ENCODE measurements around the gene SDHAF1.
"Not testable (repeated sequence)": the region's sequence is repeated elsewhere in the genome, so short reads cannot be mapped to it uniquely, and the experiment has no call there.

Gene SDHAF1

GRCh38 chr19:35995048-35995993 is at the start of gene SDHAF1:
Gene SDHAF1 (plus strand): TSS chr19:35995188. CDS start chr19:35995275, 87 bp downstream.
- peak; percentile 94 for DNase-seq

- no peak for DNase-seq
Measured at GRCh38 chr19:35946203-35946602, 48.8 kb upstream of the SDHAF1 start.

DNA sequence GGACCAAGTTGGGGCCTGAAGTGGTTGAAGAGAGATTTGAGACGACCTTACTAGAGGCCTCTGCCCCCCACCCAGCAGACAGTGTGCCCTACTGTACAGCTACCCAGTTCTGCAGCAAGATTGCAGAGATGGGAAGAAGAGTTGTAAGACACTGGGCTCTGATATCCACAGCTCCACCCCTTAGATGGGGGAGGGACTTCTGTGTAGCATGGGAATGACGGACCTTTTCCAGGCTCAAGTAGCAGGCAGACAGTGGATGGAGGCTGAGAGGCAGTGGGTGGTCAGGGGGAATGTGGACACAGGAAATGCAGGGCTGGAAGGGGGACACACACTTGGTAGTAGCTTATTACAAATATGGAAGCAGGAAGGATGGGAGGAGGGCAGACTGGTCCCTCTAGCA is 45.9 kb upstream of the SDHAF1 start:
- no peak for DNase-seq

- DNase-seq: no peak
Measured at GRCh38 chr19:35955881-35956634, 38.9 kb upstream of the SDHAF1 start.

GRCh38 chr19:35957411-35957810 is 37.6 kb upstream of the SDHAF1 start:
- DNase-seq: not testable (repeated sequence)

- DNase-seq: no peak
Measured at GRCh38 chr19:35958660-35959039, 36.3 kb upstream of the SDHAF1 start.

DNA sequence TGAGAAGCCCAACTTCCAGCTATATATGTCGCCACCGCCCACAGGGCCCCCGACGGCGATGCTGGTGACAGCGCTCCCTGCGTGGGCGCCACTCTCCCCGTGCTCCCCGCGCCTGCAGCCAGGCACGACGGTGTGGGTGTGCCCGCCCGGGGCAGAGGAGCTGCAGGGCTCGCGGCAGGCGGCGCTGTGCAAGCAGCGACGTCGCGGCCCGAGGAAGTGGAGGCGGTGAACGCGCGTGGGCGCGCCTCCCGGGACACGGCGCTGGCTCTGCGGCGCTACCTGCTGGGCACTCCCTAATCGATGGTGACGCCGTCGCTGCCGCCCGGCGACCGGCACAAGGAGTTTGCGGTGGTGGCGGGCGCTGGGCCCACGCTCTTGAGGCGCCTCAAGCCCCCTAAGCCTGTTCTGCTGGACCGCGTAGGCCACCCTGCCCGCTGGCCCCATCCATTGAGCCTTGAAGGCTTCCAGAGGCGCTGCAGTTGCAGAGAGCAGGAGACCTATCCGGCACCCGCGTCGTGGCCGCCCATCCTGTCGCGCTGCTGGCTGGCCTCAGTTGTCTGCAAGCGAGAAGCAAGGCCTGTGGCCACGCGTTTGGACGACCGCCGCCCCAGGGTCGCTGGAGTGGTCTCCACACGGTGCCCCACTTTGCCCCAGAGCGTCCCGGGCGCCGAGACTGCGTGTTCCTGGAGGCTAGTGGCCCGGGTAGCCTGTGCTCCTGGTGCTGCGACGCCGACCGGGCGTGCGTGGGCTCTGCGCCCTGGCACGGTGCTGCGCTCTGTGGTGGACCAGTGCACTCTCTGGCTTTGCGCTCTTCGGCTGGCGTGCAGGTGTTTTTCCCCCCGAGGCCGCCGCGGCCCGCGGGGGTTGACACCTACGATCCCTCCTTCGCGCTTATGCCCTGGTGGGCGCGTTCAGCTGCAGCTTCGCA is 35.7 kb upstream of the SDHAF1 start:
- DNase-seq: no peak

DNA sequence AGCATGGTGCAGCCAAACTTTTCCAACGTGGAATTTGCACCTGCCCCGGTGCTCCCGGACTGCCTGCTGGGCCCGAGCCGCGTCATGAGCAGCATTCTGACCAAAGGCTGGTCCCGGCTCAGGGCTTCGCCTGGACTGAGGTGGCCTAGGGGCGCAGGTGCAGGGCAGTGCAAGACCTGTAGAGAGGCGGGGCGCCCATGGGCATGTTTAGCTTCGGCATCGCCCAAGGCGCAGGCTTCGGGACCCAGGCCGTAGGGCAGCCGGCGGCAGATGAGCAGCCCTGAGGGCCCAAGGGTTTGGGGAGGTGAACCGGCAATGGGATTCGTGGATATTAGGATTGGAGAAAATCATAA is 35.0 kb upstream of the SDHAF1 start:
- no peak for DNase-seq

DNA sequence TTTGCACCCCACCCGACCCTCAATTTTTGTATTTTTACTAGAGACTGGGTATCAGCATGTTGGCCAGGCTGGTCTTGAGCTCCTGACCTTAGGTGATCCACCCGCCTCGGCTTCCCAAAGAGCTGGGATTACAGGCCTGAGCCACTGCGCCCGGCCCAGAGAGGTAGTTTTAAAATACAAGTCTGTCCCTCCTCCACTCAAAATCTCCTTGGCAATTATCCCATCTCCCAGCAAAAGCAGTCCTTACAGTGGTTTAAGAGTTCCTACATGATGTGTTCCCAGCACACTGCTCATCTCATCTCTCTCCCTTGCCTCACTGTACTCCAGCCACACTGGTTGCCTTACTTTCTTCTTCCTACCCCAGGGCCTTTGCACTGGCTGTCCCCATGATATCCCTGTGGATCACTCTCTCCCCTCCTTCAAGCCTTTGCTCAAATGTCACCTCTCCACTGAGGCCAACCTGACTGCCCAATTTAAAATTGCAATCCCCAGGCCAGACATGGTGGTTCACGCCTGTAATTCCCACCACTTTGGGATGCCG is 34.5 kb upstream of the SDHAF1 start:
- DNase-seq: no peak

DNA sequence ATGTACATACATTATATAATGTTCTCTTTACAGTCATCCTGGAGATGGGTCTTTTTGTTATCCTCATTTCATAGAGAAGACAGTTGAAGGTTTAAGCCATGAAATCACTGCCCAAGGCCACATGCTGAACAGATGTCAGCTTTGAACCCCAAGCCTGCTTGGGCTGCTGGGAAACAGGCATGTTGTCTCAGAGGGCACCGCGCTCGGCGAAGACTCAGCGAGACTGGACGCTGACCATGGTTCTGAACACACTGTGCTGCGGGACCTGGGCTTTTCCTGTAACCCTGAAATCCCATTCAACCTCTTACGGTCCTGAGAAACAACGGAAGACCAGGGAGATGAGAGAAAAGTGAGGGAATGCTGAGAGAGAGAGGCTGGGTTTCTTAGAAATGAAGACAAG is 31.5 kb upstream of the SDHAF1 start:
- peak; percentile 80 for DNase-seq

DNA sequence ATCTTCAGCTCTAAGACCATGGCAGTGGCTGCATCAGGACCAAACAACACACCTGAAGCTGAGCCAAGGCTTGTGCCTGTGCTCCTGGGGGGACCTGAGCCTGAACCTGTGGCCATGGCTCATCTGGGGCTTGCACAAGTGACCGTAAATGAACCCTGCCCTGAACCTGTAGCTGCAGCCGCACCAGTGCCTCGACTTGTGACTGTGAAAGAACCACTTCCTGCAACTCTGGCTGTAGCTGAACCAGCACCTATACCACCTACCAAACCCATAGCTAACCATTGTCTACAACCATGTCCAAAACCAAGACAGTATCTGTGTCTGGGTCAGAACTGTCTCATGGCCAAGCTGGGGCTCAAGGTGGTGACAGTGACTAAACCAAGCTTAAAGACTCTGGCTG is 28.2 kb upstream of the SDHAF1 start:
- DNase-seq: no peak

GRCh38 chr19:35973487-35973886 is 21.5 kb upstream of the SDHAF1 start:
- no peak for DNase-seq

- no peak for DNase-seq
Measured at GRCh38 chr19:35975608-35976214, 19.3 kb upstream of the SDHAF1 start.

DNA sequence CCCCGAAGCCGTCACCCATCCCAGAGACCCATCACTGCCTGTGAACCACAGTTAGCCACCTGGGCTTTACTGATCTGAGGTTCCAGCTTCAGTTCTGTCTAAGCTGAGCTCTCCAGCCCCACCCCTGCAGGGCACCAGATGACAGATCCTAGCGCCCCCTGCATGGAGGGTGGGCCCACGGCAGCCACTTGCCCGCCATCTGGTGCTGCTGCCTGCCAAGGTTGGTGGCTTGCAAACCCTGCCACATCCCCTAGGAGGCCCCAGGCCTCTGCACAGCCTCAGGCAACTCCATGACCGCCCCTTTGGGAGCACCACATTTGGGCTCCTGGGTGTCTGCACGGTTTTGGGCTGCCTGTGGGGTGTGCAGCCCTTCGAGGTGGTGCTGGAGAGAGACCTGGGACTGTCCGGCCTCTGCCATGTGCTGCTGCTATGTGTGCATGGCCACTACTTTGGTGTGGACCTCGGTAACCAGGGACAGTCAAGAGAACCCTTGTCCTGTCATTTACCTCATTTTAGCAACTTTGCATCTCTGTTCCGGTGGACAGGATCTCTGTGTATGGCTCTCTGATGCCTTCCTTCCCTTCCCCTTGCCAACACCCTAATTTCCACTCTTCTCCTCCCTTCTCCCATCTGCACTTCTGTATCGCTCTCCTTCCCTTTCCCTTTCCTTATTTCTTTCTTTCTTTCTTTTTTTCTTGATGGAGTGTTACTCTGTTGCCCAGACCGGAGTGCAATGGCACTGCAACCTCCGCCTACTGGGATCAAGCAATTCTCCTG is 17.4 kb upstream of the SDHAF1 start:
- DNase-seq: no peak

DNA sequence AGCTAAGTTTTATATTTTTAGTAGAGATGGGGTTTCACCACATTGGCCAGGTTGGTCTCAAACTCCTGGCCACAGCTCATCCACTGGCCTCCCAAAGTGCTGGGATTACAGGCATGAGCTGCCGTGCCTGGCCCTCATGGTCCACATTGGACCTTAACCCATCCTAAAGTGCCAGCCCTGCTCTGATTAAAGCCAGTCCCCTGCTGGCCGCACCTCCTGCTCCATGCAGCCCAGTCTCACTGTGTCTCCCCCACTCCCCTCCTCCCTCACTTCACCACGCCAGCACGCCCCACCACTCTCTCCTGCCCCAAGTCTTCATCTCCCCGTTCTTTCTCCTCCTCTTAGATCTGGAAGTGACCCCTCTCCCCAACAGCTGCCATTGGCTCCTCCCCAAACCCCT is 16.7 kb upstream of the SDHAF1 start:
- no peak for DNase-seq

DNA sequence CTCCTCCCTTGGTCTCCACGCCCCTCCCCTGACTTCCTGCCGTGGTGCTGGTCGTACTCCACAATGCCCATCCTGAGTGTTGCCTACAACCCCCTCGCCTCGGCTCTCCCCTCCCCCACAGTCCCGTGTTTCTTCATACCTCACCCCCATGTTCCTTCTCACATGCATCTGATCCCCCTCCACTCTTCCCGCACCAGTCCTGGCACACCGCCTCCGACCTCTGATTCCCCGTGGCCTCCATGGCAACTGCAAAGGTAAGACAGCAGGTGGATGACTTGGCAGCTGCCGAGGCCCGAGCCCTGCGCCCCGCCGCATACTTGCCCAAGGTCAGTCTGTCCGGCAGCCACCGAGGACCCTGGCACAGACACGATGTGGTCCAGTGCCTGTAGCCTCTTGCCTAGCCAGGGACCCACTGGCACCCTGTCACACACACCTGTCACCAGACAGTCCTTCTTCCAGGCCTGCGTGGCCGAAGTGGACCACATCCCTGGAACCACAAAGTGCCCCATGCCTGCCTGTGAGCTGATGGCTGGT is 16.1 kb upstream of the SDHAF1 start:
- DNase-seq: no peak

- DNase-seq: not testable (repeated sequence)
Measured at GRCh38 chr19:35980997-35981396, 14.0 kb upstream of the SDHAF1 start.

DNA sequence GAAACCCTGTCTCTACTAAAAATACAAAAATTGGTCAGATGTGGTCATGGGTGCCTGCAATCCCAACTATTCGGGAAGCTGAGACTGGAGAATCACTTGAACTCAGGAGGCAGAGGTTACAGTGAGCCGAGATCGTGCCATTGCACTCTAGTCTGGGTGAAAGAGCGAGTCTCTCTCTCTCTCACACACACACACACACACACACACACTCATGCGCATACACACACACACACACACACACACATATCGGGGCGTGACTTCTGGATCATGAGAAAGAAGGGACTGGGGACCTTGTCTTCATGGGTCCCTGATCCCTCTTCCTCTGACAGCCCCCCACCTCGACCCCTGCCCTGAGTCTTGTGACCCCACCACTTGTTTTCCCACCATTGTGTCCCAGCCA is 11.8 kb upstream of the SDHAF1 start:
- no peak for DNase-seq

GRCh38 chr19:35986111-35986510 is 8.9 kb upstream of the SDHAF1 start:
- DNase-seq: no peak

DNA sequence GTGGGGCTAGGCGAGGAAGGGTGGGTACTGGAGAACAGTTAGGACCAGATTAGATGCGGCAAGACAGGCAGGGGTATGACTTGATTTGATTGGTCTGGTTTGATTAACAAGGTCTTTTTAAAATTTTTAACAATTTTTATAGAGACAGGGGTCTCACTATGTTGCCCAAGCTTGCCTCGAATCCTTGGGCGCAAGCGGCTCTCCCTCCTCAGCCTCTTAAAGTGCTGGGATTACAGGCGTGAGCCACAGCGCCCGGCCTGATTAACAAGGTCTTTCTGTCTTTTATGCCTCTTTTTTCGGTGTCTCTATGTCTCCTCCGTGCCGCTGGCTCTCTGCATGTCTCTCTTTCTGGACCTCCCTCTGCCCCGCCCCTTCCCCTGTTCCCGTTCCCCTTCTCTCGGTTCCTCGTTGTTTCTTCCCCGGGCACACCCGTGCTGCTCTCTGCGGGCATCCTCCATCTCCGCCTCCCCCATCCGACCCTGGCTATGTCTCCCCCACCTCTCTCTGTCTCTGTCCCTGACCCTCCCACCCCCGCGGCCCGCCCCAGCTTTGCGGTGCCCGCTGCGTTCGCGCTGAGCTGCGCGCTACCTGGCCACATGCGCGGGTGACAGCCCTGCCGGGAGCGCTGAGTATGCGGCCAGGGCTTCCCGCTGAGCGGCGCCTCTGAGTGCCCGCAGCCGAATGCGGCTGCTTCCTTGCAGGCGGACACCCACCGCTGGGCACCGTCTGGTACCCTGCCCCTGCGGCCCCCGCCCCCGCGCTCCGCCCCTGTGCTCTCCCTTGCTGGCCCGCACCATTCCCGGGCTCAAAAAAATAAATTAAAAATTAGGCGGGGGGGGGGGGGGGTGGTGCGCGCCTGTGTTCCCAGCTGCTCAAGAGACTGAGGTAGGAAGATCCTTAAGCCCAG is 8.1 kb upstream of the SDHAF1 start:
- no peak for DNase-seq
